Measurements from ENCODE around the gene FZD8.
A peak's percentile ranks its signal among the peaks of the same experiment; 100 is the strongest.

Gene FZD8

DNA sequence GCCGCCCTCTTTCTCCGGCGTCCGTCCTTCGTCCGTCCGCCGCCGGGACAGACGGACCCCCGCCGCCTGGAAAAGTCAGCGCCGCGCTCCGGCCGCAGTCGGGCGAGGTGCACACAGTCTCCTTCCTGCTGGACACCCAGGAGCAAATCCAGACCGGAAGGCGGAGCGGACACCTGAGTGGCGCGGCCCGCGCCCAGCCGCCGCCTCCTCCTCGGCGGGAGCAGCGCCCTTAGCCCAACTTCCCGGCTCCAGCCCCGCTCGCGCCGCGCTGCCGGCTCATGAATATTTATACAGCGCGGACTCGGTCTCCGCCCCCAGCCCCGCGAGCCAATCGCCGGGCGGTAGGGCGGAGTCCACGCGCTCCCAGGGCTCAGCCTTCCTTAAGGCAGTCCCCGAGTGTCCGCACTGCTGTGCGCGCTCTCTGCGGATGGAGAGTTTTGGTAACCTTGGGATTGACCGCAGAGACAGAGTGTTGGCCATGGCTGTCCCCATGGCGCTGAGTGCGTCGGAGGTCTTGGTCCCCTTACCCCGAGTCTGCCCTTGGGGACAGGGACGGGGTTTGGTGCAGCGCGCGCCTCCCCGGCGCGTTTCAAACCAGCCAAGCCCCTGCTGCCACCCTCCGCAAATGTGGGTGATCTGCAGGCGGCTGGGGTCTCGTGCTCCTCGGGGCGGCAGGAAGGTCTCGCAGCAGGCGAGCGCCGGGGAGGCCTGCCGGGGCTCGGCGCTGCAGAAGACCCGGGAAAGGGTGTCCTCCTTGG is at the start of gene FZD8 (continued):
- TF ChIP-seq, protein P1, sequence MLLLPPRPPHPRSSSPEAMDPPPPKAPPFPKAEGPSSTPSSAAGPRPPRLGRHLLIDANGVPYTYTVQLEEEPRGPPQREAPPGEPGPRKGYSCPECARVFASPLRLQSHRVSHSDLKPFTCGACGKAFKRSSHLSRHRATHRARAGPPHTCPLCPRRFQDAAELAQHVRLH (tag by site-specific recombination; IDR thresholded peaks at IDR 0.05) = no peak
- TF ChIP-seq ZNF133 (tag by site-specific recombination; IDR thresholded peaks at IDR 0.05) (no peak), ZNF404 (tag by site-specific recombination; IDR thresholded peaks at IDR 0.05) (no peak), ZNF530 (tag by site-specific recombination; IDR thresholded peaks at IDR 0.05; ENCODE audit: low read depth) (no peak), MYNN (tag by site-specific recombination; IDR thresholded peaks at IDR 0.05; ENCODE audit: borderline replicate concordance) (no peak), KLF16 (tag by site-specific recombination; IDR thresholded peaks at IDR 0.05) (peak; percentile 44; the same call in 1 of the 2 replicates), ZEB2 (tag by site-specific recombination; IDR thresholded peaks at IDR 0.05) (peak; percentile 73), ZNF561 (tag by site-specific recombination; IDR thresholded peaks at IDR 0.05; ENCODE audit: borderline replicate concordance) (no peak; the same call in 1 of the 2 replicates), ZNF623 (tag by site-specific recombination; IDR thresholded peaks at IDR 0.05) (no peak), ZNF23 (tag by site-specific recombination; IDR thresholded peaks at IDR 0.05; ENCODE audit: borderline replicate concordance) (no peak), RBAK (tag by site-specific recombination; IDR thresholded peaks at IDR 0.05) (no peak), ZNF274 (IDR thresholded peaks at IDR 0.05; ENCODE audit: low read length) (no peak), ZNF274 (tag by site-specific recombination; IDR thresholded peaks at IDR 0.05; ENCODE audit: borderline replicate concordance) (no peak), ZBTB7A (tag by site-specific recombination; IDR thresholded peaks at IDR 0.05; ENCODE audit: low read depth) (no peak), HOXD13 (CRISPR knock-in tag; IDR thresholded peaks at IDR 0.05; ENCODE audit: borderline replicate concordance) (no peak), ZNF837 (tag by site-specific recombination; IDR thresholded peaks at IDR 0.05) (no peak), ZFHX2 (tag by site-specific recombination; conservative IDR thresholded peaks at IDR 0.05) (peak; percentile 4; the same call in 1 of the 2 replicates), ZBTB1 (tag by site-specific recombination; IDR thresholded peaks at IDR 0.05) (no peak), KLF7 (tag by site-specific recombination; IDR thresholded peaks at IDR 0.05; ENCODE audit: borderline replicate concordance) (no peak), ZNF521 (tag by site-specific recombination; IDR thresholded peaks at IDR 0.05) (no peak), ZNF558 (tag by site-specific recombination; IDR thresholded peaks at IDR 0.05) (no peak), ZSCAN23 (tag by site-specific recombination; IDR thresholded peaks at IDR 0.05) (no peak), ZNF394 (tag by site-specific recombination; IDR thresholded peaks at IDR 0.05; ENCODE audit: borderline replicate concordance) (peak; percentile 34; the same call in 1 of the 2 replicates), GLI2 (tag by site-specific recombination; IDR thresholded peaks at IDR 0.05; ENCODE audit: borderline replicate concordance, low read depth) (no peak), YY2 (tag by site-specific recombination; IDR thresholded peaks at IDR 0.05) (no peak), FEZF1 (tag by site-specific recombination; IDR thresholded peaks at IDR 0.05) (no peak), ZNF629 (tag by site-specific recombination; IDR thresholded peaks at IDR 0.05) (no peak; the same call in 1 of the 2 replicates), ZNF830 (tag by site-specific recombination; IDR thresholded peaks at IDR 0.05; ENCODE audit: low read depth) (no peak)
- TF ChIP-seq, protein P2, sequence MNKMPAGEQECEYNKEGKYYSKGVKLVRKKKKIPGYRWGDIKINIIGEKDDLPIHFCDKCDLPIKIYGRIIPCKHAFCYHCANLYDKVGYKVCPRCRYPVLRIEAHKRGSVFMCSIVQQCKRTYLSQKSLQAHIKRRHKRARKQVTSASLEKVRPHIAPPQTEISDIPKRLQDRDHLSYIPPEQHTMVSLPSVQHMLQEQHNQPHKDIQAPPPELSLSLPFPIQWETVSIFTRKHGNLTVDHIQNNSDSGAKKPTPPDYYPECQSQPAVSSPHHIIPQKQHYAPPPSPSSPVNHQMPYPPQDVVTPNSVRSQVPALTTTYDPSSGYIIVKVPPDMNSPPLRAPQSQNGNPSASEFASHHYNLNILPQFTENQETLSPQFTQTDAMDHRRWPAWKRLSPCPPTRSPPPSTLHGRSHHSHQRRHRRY (tag by site-specific recombination; IDR thresholded peaks at IDR 0.05) = no peak
- TF ChIP-seq, protein P3, sequence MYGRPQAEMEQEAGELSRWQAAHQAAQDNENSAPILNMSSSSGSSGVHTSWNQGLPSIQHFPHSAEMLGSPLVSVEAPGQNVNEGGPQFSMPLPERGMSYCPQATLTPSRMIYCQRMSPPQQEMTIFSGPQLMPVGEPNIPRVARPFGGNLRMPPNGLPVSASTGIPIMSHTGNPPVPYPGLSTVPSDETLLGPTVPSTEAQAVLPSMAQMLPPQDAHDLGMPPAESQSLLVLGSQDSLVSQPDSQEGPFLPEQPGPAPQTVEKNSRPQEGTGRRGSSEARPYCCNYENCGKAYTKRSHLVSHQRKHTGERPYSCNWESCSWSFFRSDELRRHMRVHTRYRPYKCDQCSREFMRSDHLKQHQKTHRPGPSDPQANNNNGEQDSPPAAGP (tag by site-specific recombination; IDR thresholded peaks at IDR 0.05) = peak; percentile 6; the same call in 1 of the 2 replicates
- TF ChIP-seq, protein P4, sequence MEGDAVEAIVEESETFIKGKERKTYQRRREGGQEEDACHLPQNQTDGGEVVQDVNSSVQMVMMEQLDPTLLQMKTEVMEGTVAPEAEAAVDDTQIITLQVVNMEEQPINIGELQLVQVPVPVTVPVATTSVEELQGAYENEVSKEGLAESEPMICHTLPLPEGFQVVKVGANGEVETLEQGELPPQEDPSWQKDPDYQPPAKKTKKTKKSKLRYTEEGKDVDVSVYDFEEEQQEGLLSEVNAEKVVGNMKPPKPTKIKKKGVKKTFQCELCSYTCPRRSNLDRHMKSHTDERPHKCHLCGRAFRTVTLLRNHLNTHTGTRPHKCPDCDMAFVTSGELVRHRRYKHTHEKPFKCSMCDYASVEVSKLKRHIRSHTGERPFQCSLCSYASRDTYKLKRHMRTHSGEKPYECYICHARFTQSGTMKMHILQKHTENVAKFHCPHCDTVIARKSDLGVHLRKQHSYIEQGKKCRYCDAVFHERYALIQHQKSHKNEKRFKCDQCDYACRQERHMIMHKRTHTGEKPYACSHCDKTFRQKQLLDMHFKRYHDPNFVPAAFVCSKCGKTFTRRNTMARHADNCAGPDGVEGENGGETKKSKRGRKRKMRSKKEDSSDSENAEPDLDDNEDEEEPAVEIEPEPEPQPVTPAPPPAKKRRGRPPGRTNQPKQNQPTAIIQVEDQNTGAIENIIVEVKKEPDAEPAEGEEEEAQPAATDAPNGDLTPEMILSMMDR (tag by site-specific recombination; IDR thresholded peaks at IDR 0.05) = peak; percentile 83
- TF ChIP-seq, protein P5, sequence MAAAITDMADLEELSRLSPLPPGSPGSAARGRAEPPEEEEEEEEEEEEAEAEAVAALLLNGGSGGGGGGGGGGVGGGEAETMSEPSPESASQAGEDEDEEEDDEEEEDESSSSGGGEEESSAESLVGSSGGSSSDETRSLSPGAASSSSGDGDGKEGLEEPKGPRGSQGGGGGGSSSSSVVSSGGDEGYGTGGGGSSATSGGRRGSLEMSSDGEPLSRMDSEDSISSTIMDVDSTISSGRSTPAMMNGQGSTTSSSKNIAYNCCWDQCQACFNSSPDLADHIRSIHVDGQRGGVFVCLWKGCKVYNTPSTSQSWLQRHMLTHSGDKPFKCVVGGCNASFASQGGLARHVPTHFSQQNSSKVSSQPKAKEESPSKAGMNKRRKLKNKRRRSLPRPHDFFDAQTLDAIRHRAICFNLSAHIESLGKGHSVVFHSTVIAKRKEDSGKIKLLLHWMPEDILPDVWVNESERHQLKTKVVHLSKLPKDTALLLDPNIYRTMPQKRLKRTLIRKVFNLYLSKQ (tag by site-specific recombination; IDR thresholded peaks at IDR 0.05; ENCODE audit: borderline replicate concordance) = no peak
- TF ChIP-seq, protein P6, sequence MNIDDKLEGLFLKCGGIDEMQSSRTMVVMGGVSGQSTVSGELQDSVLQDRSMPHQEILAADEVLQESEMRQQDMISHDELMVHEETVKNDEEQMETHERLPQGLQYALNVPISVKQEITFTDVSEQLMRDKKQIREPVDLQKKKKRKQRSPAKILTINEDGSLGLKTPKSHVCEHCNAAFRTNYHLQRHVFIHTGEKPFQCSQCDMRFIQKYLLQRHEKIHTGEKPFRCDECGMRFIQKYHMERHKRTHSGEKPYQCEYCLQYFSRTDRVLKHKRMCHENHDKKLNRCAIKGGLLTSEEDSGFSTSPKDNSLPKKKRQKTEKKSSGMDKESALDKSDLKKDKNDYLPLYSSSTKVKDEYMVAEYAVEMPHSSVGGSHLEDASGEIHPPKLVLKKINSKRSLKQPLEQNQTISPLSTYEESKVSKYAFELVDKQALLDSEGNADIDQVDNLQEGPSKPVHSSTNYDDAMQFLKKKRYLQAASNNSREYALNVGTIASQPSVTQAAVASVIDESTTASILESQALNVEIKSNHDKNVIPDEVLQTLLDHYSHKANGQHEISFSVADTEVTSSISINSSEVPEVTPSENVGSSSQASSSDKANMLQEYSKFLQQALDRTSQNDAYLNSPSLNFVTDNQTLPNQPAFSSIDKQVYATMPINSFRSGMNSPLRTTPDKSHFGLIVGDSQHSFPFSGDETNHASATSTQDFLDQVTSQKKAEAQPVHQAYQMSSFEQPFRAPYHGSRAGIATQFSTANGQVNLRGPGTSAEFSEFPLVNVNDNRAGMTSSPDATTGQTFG (tag by site-specific recombination; IDR thresholded peaks at IDR 0.05; ENCODE audit: borderline replicate concordance) = no peak
